GM12873 (cell line): ENCODE data around the gene DCC.

Experiments
- CTCF ChIP-seq: IDR thresholded peaks from 2 replicates; pipeline ENCODE4 v1.5.1; 2012; ENCODE audit warnings: low read depth, mild to moderate bottlenecking, moderate library complexity, low read length, control low read depth; ENCODE audit not compliant: insufficient read depth; ENCODE audit errors: missing control alignments

Gene DCC

GRCh38 chr18:53191634-53192033 lies 851.6 kb downstream of the DCC start:
- no peak for TF ChIP-seq CTCF

- TF ChIP-seq CTCF, result no peak
Measured at GRCh38 chr18:53193870-53194269, 853.9 kb downstream of the DCC start.

GRCh38 chr18:53219853-53220252 lies 879.9 kb downstream of the DCC start:
- no peak for TF ChIP-seq CTCF

GRCh38 chr18:53224128-53224778 lies 884.3 kb downstream of the DCC start:
- no peak for TF ChIP-seq CTCF

GRCh38 chr18:53225567-53226325 lies 885.7 kb downstream of the DCC start:
- TF ChIP-seq CTCF, result no peak

GRCh38 chr18:53234610-53235009 lies 894.6 kb downstream of the DCC start:
- no peak for TF ChIP-seq CTCF

GRCh38 chr18:53241161-53241560 lies 901.2 kb downstream of the DCC start:
- TF ChIP-seq CTCF, result no peak
